ENCODE data around the gene TSPO2. TPM values are rescaled to one million over a fixed set of nuclear protein-coding genes. Genes with fewer than 3 reads are reported as not detected.
A peak's percentile ranks its signal among the peaks of the same experiment; 100 is the strongest.

Gene TSPO2
- total and polyA plus RNA-seq, 2 of the 13 experiments (the other 11 are each of a cell fraction or from before 2014, with no cell fraction given), result 0.55 TPM; not detected in 1

GRCh38 chr6:41073968-41074691, 31.9 kb downstream of the TSPO2 start (continued):
- TF ChIP-seq EED (CRISPR knock-in tag; IDR thresholded peaks at IDR 0.05), result no peak
- TF ChIP-seq ZNF333 (CRISPR knock-in tag; IDR thresholded peaks at IDR 0.05; ENCODE audit: borderline replicate concordance), result no peak
- TF ChIP-seq SPEN (CRISPR knock-in tag; IDR thresholded peaks at IDR 0.05; ENCODE audit: low read depth), result 0 out of 2 replicates have a peak, but pooled peaks have one; percentile 18
- TF ChIP-seq ZC3H13 (CRISPR knock-in tag; IDR thresholded peaks at IDR 0.05), result peak; percentile 44; the same call in 1 of the 2 replicates
- TF ChIP-seq CCAR2 (optimal IDR thresholded peaks at IDR 0.05; ENCODE audit: low read depth, low read length), result peak; percentile 49
- TF ChIP-seq CTCF (CRISPR knock-in tag; IDR thresholded peaks at IDR 0.05), result no peak
- TF ChIP-seq SMYD3 (CRISPR knock-in tag; IDR thresholded peaks at IDR 0.05), result 0 out of 2 replicates have a peak, but pooled peaks have one; percentile 6
- 0 out of 2 replicates have a peak, but pooled peaks have one; percentile 34 for TF ChIP-seq SMAD9 (CRISPR knock-in tag; IDR thresholded peaks at IDR 0.05)
- TF ChIP-seq TGIF2 (CRISPR knock-in tag; IDR thresholded peaks at IDR 0.05), result peak; percentile 33; the same call in 1 of the 2 replicates
- 0 out of 2 replicates have a peak, but pooled peaks have one; percentile 4 for TF ChIP-seq KLF11 (CRISPR knock-in tag; IDR thresholded peaks at IDR 0.05)
- peak; percentile 20; the same call in 1 of the 2 replicates for TF ChIP-seq IRF2 (CRISPR knock-in tag; IDR thresholded peaks at IDR 0.05)
- TF ChIP-seq ZNF34 (CRISPR knock-in tag; IDR thresholded peaks at IDR 0.05; ENCODE audit: borderline replicate concordance), result no peak
- TF ChIP-seq ZBED4 (CRISPR knock-in tag; IDR thresholded peaks at IDR 0.05; ENCODE audit: borderline replicate concordance), result 0 out of 2 replicates have a peak, but pooled peaks have one; percentile 3
- TF ChIP-seq ARID2 (CRISPR knock-in tag; IDR thresholded peaks at IDR 0.05; ENCODE audit: borderline replicate concordance), result peak; percentile 61; the same call in 1 of the 2 replicates
- peak; percentile 36; the same call in 1 of the 2 replicates for TF ChIP-seq MYPOP (CRISPR knock-in tag; IDR thresholded peaks at IDR 0.05)
- peak; percentile 94 for TF ChIP-seq SIX4 (CRISPR knock-in tag; IDR thresholded peaks at IDR 0.05)
- TF ChIP-seq TRIM24 (CRISPR knock-in tag; IDR thresholded peaks at IDR 0.05), result no peak
- 0 out of 2 replicates have a peak, but pooled peaks have one; percentile 29 for TF ChIP-seq KDM5A (IDR thresholded peaks at IDR 0.05; ENCODE audit: borderline replicate concordance, low read length)
- TF ChIP-seq TFDP1 (CRISPR knock-in tag; IDR thresholded peaks at IDR 0.05; ENCODE audit: borderline replicate concordance), result 0 out of 2 replicates have a peak, but pooled peaks have one; percentile 35
- peak; percentile 76; the same call in 1 of the 2 replicates for TF ChIP-seq ZNF501 (CRISPR knock-in tag; IDR thresholded peaks at IDR 0.05)
- peak; percentile 89; the same call in 1 of the 2 replicates for TF ChIP-seq SIX1 (CRISPR knock-in tag; IDR thresholded peaks at IDR 0.05; ENCODE audit: borderline replicate concordance)

Measured in HepG2 (cell line).